PFSK-1 (cell line): ENCODE data around the gene PRR9.

Source experiments
- FOXP2 ChIP-seq: optimal IDR thresholded peaks from 2 replicates; pipeline ENCODE3; 2011; ENCODE audit warnings: borderline replicate concordance, control low read depth, inconsistent platforms; ENCODE audit not compliant: insufficient read depth; ENCODE audit errors: extremely low read length, extremely low read depth
- POLR2AphosphoS5 ChIP-seq: IDR thresholded peaks from 2 replicates; pipeline ENCODE4 v1.6.1; 2012; ENCODE audit warnings: low read depth, mild to moderate bottlenecking, control low read depth, low read length, moderate library complexity
- SIN3A ChIP-seq: IDR thresholded peaks from 2 replicates; pipeline ENCODE4 v1.6.1; 2012; ENCODE audit warnings: mild to moderate bottlenecking, low read length, moderate library complexity, borderline replicate concordance; ENCODE audit not compliant: insufficient read depth
- TAF1 ChIP-seq: IDR thresholded peaks from 2 replicates; pipeline ENCODE4 v1.6.1; 2012; ENCODE audit warnings: low read length, control low read depth, borderline replicate concordance; ENCODE audit not compliant: insufficient read depth
- TF ChIP-seq, protein P1 (sequence below), 2 experiments: IDR thresholded peaks; 2 replicates each; pipeline versions ENCODE4 v1.6.1 to v1.8.0; 2011 to 2012; ENCODE audit warnings: low read depth in 2 of 2, low read length in 2 of 2, control low read depth in 1 of 2, inconsistent platforms in 1 of 2, mild to moderate bottlenecking in 1 of 2, moderate library complexity in 1 of 2; ENCODE audit not compliant: insufficient read depth in 1 of 2

The PRR9 gene

DNA sequence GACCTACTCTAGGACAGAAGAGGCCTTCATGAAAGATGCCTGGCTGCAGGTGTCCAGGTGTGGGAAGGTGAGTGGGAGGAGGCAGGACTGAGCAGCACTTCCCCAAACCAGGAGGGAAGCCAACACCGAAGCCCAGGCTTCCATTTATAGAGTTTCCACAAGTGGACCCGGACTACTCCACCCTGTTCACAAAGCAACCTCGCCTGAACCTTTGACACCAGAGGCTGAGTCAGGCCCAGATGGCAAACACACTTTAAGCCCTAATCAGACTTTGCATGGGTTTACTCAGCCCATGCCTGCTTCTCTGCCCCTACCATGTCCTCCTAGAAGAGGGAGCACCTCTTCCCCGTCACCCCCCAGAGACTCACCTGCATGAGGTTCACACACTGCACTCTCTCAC lies 14.0 kb downstream of the PRR9 start:
- no peak for TF ChIP-seq TAF1
- no peak for TF ChIP-seq FOXP2
- no peak for TF ChIP-seq SIN3A
- no peak for TF ChIP-seq POLR2AphosphoS5
- TF ChIP-seq, protein P1, sequence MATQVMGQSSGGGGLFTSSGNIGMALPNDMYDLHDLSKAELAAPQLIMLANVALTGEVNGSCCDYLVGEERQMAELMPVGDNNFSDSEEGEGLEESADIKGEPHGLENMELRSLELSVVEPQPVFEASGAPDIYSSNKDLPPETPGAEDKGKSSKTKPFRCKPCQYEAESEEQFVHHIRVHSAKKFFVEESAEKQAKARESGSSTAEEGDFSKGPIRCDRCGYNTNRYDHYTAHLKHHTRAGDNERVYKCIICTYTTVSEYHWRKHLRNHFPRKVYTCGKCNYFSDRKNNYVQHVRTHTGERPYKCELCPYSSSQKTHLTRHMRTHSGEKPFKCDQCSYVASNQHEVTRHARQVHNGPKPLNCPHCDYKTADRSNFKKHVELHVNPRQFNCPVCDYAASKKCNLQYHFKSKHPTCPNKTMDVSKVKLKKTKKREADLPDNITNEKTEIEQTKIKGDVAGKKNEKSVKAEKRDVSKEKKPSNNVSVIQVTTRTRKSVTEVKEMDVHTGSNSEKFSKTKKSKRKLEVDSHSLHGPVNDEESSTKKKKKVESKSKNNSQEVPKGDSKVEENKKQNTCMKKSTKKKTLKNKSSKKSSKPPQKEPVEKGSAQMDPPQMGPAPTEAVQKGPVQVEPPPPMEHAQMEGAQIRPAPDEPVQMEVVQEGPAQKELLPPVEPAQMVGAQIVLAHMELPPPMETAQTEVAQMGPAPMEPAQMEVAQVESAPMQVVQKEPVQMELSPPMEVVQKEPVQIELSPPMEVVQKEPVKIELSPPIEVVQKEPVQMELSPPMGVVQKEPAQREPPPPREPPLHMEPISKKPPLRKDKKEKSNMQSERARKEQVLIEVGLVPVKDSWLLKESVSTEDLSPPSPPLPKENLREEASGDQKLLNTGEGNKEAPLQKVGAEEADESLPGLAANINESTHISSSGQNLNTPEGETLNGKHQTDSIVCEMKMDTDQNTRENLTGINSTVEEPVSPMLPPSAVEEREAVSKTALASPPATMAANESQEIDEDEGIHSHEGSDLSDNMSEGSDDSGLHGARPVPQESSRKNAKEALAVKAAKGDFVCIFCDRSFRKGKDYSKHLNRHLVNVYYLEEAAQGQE (IDR thresholded peaks at IDR 0.05; ENCODE audit: insufficient read depth in 1 of 2, low read depth in 2 of 2, low read length in 2 of 2): no peak

DNA sequence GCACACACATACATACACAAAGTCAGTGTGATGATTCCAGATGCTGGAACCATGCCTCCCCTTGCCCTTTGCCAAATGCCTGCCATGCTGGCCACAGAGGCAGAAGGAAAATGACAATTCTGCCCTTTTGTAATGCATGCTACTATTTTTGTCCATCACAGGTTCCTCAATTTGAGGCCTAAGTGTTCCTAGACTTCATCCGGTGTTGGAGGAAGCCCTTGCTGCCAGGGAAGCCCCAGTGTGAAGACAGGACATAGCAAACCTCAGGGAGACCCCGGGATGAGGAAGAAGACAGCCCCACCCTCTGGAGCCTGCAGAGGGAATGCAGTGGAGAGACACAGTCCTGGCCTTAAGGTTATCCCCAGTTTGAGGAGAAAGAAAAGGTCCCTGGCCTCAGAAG lies 14.4 kb downstream of the PRR9 start:
- no peak for TF ChIP-seq SIN3A
- TF ChIP-seq, protein P1 (IDR thresholded peaks at IDR 0.05; ENCODE audit: insufficient read depth in 1 of 2, low read depth in 2 of 2, low read length in 2 of 2): no peak
- no peak for TF ChIP-seq TAF1
- no peak for TF ChIP-seq POLR2AphosphoS5
- no peak for TF ChIP-seq FOXP2

DNA sequence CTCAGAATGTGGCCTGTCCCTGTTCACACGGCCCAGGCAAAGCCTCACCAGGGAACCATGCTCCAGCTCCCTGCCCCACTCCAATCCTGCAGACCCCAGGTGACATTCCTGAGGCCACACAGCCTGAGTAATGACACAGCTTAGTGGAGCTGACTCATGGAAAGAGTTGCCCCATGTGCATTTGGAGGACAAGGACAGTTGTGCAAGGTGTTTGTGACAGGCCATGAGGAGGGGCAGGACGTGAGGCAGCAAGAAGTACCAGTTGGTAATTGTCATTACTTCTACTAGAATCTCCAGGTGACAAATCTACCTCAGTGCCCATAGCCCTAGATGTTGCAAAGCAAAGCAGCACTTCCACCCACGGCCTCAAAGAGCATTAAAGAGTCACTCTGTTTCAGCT lies 15.2 kb downstream of the PRR9 start:
- TF ChIP-seq POLR2AphosphoS5: no peak
- TF ChIP-seq SIN3A: no peak
- TF ChIP-seq, protein P1 (IDR thresholded peaks at IDR 0.05; ENCODE audit: insufficient read depth in 1 of 2, low read depth in 2 of 2, low read length in 2 of 2): no peak

DNA sequence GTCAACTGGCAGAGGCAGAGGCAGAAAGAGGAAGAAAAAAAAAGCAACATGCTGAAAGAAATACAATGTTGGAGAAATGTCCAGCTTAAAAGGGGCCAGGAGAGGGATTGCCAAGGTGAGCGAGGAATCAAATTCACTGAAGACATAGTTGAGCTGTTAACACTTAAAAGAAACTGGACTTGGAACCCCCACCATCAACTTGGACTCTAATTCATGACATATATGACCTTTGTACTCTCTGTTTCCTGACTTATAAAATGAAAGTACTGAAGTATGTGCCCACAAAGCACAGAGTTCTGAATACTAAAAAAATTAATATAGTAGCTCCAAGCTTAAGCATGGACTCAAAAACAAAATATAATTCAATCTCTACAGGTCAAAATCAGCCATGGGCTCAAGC lies 16.1 kb downstream of the PRR9 start:
- no peak for TF ChIP-seq TAF1
- no peak for TF ChIP-seq SIN3A
- no peak for TF ChIP-seq FOXP2
- TF ChIP-seq POLR2AphosphoS5: no peak
- TF ChIP-seq, protein P1 (IDR thresholded peaks at IDR 0.05; ENCODE audit: insufficient read depth in 1 of 2, low read depth in 2 of 2, low read length in 2 of 2): no peak

DNA sequence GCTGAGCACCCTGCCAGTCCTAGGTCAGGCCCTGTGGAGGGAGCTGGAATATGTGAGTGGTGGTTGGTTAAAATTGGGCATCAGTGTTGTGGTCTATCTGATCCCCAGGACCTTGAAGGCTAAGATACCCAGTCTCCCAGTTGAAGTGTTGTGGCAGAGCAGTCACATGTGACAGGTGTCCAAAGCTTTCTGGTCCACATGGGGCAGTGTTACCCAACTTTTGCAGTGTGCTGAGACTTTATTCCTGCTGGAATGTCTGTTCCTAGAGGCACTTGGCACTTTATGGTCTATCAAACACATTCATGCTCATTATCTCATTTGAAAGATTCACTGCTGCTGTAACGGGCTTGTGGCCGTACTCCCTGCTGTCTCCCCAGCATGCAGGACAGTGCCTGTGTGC lies 21.1 kb downstream of the PRR9 start:
- no peak for TF ChIP-seq POLR2AphosphoS5
- TF ChIP-seq FOXP2: no peak
- TF ChIP-seq SIN3A: no peak
- TF ChIP-seq TAF1: no peak
- TF ChIP-seq, protein P1 (IDR thresholded peaks at IDR 0.05; ENCODE audit: insufficient read depth in 1 of 2, low read depth in 2 of 2, low read length in 2 of 2): no peak
